LNCaP clone FGC (cell line): Measurements from ENCODE around the gene GARIN5A.

Source experiments
- DNase-seq: peaks from one replicate; pipeline ENCODE4 v3.0.0-alpha.2; 2011; ENCODE audit warnings: low read depth
- H3K4me3 ChIP-seq: 2 replicates; pipeline ENCODE4 v1.5.1; 2011; ENCODE audit warnings: mild to moderate bottlenecking, low read depth, low read length, control low read depth
- CTCF ChIP-seq: IDR thresholded peaks from 2 replicates; pipeline ENCODE4 v1.5.1; 2012; ENCODE audit warnings: mild to moderate bottlenecking; ENCODE audit not compliant: control insufficient read depth, insufficient read depth; ENCODE audit errors: extremely low read depth

GARIN5A gene

DNA sequence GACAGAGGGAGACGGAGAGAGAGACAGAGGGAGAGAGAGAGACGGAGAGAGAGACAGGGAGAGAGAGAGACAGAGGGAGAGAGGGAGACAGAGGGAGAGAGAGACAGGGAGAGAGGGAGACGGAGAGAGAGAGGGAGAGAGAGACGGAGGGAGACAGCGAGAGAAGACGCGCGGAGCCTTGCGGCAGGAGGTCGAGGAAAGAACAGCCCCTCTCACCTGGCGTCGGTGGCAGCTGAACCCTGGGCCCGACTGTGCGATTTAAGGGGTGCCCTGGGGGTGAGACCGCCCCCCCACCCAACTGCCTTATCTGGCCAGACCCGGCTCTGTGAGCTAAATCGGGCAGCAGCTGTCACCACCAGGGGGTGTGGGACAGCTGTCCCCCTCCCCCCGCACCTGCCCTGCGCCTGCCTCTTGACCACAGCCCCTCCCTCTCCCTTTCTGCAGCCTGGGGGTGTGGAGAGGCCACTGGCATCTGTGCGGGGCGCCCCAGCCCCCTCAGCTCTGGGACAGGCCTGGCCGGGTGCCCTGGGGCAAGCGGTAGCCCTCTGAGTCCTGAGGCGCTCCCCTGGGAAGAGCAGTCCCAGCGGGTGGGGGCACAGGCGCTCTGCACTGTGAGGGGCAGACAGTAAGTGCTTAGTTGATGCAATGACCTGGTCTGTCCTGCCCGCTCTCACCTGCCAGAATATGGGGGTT is 23.6 kb upstream of the GARIN5A start:
- peak; percentile 37; the same call in 1 of the 2 replicates for TF ChIP-seq CTCF
- no peak for DNase-seq
- no peak overlapping the region for H3K4me3 ChIP-seq

- no peak overlapping the region for H3K4me3 ChIP-seq
- no peak for TF ChIP-seq CTCF
Measured at GRCh38 chr19:50498219-50499056, 21.8 kb upstream of the GARIN5A start.

GRCh38 chr19:50497022-50497405 is 20.4 kb upstream of the GARIN5A start:
- TF ChIP-seq CTCF: no peak
- no peak overlapping the region for H3K4me3 ChIP-seq
- DNase-seq: no peak

More at GRCh38 chr19:50498219-50499056, 21.8 kb upstream of the GARIN5A start:
- no peak for DNase-seq

DNA sequence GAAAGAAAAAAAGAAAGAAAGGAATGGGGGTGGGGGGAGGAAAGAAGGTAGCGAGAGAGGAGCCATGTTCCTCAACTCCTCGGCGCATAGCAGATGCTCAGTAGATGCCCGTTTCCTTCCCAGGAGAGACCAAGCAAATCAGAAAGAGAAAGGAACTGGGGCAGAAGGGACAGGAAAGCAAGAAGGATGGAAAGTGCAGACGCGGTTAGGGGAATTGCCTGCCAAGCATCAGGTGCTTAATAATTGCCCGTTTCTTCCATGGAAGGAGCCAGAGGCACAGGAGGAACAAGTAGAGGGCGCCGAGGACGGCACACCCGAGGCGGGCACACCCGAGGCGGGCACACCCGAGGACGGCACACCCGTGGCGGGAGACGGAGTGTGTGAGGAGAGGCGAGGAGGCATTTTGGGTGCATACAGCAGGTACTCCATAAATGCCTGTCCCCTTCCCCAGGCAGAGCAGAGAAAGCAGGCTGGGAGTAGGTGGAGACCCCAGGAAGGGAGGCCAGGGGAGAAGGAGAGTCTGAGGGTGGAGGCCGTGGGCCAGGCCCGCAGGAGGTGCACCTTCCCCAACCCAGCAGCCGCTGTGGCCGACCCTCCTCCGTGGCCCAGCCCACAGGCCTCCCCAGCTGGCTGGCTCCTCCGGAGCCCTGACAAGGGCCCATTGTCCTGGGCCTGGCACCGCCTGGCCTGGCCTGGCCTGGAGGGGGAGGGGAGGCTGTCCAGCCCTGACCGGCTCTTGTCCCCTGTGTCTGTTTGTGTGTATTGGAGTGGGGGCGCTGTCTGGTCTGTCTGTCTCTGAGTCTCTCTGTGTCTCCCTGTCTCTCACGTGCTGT is 19.8 kb upstream of the GARIN5A start:
- TF ChIP-seq CTCF: no peak
- no peak for DNase-seq
- H3K4me3 ChIP-seq: no peak overlapping the region

- no peak for DNase-seq
- no peak overlapping the region for H3K4me3 ChIP-seq
- TF ChIP-seq CTCF: no peak
Measured at GRCh38 chr19:50495020-50495531, 18.4 kb upstream of the GARIN5A start.

DNA sequence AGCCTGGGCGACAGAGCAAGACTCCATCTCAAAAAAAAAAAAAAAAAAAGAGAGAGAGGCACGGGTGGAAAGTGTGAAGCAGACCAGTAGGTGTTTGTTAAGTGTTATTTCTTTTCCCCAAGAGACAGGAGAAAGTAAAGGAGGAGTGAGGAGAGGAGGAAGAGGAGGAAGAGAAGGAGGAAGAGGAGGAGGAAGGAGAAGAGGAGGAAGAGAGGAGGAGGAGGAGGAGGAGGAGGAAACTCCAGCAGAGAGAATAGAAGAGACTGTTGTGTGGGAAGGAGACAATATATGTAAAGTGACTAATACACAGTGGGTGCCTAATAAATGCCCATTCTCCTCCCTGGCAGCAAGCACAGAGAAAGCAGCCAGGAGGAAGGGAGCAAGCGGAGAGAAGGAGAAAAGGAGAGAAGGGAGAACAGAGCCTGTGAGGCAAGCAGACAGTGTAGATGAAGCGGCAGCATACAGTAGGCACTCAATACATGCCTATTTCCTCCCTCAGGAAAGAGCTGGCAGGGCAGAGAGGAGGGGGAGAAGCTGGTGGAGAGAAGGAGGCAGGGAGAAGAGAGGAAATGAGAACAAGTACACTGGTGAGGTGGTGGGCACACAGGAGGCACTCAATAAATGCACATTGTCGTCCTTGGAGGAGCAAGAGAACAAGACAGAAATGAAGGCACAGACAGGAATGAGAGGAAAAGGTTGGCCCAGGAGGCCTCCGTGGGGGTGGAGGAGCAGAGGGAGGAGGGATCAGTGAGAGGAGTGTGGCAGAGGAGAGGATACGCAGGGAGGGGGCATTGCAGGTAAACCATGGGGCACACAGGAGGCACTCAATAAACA is 17.8 kb upstream of the GARIN5A start:
- no peak for TF ChIP-seq CTCF
- no peak for DNase-seq
- H3K4me3 ChIP-seq: no peak overlapping the region
